GM12875 (cell line): ENCODE data around the gene PTPRC.
"Not testable (repeated sequence)": the region's sequence is repeated elsewhere in the genome, so short reads cannot be mapped to it uniquely, and the experiment has no call there.

Experiments used
- H3K4me3 ChIP-seq: one replicate; pipeline ENCODE4 v1.5.1; 2011; ENCODE audit warnings: low read depth, low read length, control low read depth
- CTCF ChIP-seq: IDR thresholded peaks from 2 replicates; pipeline ENCODE4 v1.5.1; 2011; ENCODE audit warnings: low read depth, mild to moderate bottlenecking, control low read depth, inconsistent platforms, low read length, moderate library complexity, borderline replicate concordance; ENCODE audit not compliant: insufficient read depth

PTPRC gene

DNA sequence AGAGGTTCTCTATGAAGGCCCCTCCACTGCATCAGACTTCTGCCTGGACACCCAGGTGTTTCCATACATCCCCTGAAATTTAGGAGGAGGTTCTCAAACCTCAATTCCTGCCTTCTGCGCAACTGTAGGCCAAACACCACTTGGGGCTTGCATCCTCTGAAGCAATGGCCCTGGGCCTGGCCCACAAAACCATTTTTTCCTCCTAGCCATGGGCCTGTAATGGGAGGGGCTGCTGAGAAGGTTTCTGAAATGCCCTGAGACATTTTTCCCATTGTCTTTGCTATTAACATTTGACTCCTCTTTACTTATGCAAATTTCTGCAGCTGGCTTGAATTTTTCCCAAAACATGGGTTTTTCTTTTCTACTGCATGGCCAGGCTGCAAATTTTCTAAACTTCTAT, 37.9 kb upstream of the PTPRC start:
- TF ChIP-seq CTCF: no peak

GRCh38 chr1:198601310-198601709, 37.5 kb upstream of the PTPRC start:
- H3K4me3 ChIP-seq: not testable (repeated sequence)

More for the DNA sequence above, 37.9 kb upstream of the PTPRC start:
- no peak overlapping the region for H3K4me3 ChIP-seq

DNA sequence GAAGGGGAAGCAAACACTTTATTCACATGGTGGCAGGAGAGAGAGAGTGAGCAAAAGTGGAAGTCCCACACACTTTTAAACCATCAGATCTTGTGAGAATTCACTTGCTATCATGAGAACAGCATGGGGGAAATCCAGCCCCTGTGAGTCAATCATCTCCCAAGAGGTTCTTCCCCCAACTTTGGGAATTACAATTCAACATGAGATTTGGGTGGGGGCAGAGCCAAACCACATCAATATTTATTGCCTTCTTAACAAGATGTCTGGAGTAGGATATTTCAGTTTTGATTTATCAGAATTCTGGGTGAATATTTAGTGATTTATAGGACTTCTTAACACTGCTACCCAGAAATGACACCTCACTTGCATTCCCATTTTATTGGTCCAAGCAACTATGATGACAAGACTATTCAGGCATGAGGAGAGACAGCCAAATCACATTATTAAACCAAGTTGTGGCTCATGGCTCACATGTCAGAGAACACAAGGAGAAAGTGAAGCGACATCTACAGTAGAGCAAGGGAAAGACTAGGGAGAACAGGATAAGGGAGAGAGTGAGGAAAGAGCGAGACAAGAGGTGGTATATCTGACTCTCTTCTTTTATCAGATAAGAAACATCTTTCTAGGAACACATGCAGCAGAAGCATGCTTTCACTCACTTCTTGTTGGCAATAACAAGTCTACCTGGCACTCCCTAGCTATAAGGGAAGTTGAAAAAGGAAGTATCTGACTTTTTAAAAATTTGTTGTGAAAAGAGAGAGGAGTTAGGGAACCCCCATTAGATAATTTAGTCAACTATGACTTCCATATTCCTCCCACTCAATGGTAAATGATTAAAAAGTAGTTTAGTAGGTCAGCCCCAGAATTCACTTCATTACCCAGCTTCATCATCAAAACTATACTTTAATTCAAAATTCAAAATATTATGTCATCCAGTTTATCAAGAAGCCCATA, 36.6 kb upstream of the PTPRC start:
- H3K4me3 ChIP-seq: no peak overlapping the region
- no peak for TF ChIP-seq CTCF

DNA sequence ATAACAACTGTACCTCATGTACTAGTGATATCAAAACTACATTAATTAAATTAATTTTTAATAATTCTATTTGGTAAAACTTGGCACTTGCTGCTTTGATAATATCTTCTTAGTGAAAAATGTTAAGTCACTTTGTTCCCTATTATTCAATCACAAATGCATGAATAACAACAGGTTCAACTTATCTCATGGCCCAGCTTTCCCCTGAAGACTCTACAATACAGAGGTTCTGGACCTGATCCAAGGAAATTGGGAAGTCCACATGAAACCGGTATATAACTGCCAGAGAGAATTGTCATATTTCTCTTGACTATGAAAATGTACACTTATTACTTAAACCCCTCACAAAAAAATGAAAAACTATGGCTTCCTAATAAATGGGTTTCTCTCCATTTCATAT, 33.9 kb upstream of the PTPRC start:
- no peak overlapping the region for H3K4me3 ChIP-seq
- TF ChIP-seq CTCF: no peak

DNA sequence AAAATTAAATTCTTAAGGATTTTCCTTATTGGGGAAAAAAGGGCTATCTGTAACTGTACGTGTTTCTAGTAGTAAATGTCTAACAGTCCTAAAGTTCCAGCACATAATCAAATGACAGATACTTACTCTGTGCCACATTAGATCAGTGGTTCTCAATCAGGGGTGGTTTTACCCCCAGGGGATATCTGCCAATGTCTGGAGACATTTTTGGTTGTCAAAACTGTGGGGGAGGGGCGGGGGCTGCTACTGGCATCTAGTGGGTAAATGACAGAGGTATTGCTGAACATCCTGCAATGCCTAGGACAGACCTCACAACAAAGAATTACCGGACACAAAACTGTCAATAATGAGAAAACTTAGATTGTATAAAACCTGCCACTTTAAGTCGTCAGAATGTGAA, 33.4 kb upstream of the PTPRC start:
- TF ChIP-seq CTCF: no peak
- no peak overlapping the region for H3K4me3 ChIP-seq

GRCh38 chr1:198606020-198606438, 32.8 kb upstream of the PTPRC start:
- no peak for TF ChIP-seq CTCF
- H3K4me3 ChIP-seq: no peak overlapping the region

GRCh38 chr1:198607714-198608113, 31.1 kb upstream of the PTPRC start:
- no peak overlapping the region for H3K4me3 ChIP-seq
- TF ChIP-seq CTCF: no peak
